ENCODE data around the gene CCDC33.

The CCDC33 gene

DNA sequence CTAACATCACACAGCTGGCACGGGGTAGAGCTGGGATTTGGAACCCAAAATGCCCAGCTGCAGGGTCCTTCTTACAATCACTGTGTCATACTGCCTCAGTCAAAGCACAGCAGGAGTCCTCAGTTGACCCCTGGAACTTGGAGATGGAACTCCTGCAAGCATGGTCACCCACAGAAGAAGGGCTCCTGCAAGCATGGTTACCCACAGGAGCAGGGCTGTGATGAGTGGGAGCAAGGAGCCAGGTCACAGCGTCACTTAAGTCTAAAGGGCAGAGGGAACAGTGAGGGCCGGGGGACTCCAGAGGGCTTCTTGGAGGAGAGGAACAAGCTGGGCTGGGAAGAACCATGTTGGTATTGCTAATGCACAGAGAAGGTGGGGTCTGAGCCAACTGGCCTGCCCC, 24.9 kb downstream of the CCDC33 start:
- no peak for DNase-seq

DNA sequence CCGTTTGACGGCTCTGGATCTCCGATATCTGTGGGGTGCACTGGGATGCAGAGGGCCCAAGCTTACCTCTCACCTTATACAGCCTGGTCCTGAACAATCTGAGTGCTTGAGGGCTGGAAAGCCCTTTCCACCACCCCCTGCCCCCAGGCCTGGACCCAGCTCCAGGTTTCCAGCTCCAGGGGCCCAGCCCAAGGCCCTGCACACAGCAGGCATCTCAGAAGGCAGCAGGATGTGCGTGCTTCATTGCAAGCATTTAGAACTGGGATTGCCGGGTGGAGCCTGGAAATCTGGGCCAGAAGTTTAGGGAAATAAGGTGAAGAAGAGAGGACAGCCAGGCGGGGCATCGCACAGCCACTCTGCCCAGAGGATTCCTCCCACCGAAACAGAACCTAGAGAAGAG, 25.6 kb downstream of the CCDC33 start:
- DNase-seq: no peak

GRCh38 chr15:74262151-74262550, 26.0 kb downstream of the CCDC33 start:
- DNase-seq: no peak

DNA sequence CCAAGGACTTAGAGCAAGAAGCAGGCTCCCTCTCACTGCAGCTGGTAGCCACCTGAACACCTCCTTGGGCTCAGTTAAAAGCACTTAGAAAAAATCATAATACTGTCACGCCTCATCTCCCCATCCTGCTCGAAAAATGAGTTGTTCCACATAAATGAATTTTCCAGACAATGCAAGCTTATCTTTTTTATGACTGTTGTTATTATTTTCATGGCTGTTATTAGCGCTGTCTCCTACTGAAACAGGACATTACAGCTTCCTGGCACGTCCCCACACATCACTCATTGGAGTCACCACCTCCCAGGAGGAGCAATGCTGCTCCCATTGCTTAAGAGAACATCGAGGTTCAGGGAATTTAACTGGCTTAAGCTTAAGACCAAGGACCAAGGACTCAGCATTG, 26.5 kb downstream of the CCDC33 start:
- DNase-seq: no peak

DNA sequence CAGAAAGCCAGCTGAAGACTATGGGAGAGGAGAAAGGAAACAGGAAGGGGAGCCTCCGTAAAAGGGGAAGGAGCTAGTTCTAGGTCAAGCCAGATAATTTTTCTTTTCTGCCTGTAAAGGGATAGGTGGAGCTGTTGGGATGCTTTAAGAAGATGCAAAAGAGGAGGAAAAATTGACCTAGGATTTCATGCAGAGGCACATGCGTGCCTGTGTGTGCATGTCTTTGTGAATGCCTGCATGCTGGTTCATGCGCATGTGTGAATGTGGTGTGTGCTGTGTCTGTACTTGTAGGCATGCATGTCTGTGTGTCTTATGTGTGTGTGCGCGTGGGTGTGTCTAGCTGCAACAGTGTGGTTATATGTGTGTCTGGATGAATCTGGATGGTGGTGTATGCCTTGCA, 27.3 kb downstream of the CCDC33 start:
- DNase-seq: no peak

- DNase-seq: no peak
These were observed 28.0 kb downstream of the CCDC33 start for GRCh38 chr15:74264081-74264501.

- no peak for DNase-seq
These were observed 29.0 kb downstream of the CCDC33 start for GRCh38 chr15:74265046-74265639.

DNA sequence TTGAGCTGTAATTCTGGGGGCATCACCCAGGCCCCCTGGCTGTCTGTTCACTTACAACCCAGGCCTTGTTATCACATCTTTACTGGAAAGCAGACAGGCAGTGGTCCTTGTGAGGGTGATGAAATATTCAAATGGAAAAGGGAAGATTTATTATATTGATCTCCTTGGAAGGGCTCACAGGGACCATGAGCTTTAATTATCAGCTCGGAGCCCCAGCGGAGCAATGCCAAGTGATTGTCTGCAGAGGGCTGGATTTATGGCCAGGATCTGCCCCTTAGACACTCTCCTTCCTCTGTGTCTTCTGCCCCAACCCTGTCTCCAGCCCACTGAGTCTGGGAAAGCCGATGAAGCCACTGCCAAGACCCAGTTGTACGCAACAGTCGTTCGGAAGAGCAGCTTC, 31.9 kb downstream of the CCDC33 start:
- DNase-seq: no peak

- DNase-seq: no peak
These were observed 33.4 kb downstream of the CCDC33 start for GRCh38 chr15:74269362-74270035.

GRCh38 chr15:74270155-74270554, 34.0 kb downstream of the CCDC33 start:
- DNase-seq: no peak

GRCh38 chr15:74270854-74271520, 34.9 kb downstream of the CCDC33 start:
- no peak for DNase-seq

DNA sequence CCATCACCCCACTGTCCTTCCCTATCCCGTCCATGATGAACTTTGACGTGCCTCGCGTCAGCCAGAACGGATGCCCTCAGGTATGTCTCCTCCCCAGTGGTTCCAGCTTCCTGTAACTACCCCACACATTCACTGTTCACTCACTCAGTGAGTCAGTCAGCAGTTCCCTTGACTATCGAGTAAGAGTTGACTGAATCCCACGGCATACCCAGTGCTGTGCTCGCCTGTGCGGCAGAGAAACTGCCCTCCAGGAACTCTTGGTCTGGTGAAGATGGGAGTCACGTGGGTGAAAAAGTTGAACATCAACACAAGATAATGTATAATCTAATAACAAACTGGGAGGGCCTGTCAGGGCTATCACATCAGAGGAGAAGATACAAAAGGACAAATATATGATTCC, 36.7 kb downstream of the CCDC33 start:
- no peak for DNase-seq

DNA sequence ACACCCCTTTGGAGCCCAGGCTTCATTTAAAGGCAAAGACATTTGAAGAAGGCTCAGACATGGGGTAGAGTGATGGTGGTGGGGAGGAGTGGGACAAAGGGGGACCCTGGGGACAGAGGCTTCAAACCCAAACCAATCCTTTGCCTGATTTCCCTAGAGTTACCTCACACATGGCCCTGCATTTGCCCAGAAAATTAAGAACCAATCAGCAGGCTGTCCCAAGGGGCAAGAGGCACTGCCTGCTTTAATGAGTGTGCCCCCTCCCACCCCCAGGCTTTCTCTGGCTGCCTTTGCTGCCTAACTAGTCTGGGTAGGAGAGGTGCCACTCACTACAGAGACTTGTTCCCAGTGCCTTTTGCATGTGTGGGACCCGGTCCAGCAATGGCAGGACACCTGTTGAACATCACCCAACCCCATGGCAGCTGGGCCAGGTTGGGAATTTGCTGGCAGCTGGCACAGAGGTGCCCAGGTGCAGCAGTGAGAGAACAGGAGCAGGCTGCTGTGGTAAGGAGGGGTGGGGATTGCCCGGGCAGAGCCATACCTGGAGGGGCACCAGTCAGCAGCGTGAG, 38.4 kb downstream of the CCDC33 start:
- no peak for DNase-seq

- no peak for DNase-seq
These were observed 39.8 kb downstream of the CCDC33 start for GRCh38 chr15:74275957-74276356.

DNA sequence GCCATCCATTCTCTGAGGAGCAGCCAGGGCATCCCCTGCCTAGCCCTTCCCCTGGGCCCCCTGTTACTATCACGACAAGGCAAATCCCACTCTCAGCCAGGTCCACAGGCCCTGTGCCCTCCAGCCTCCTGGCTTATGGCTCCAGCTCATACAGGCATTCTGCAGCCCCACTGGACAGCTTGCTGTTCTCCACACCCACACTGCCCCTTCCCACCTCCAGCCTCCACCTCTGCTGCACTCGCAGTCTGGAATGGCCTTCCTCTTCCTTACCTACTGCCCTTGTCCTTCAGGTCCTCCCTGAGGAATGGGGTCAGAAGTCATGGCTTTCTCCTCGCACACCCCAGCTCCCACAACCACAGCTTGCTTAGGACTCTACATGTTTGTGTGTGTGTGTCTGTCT, 40.4 kb downstream of the CCDC33 start:
- DNase-seq: no peak

DNA sequence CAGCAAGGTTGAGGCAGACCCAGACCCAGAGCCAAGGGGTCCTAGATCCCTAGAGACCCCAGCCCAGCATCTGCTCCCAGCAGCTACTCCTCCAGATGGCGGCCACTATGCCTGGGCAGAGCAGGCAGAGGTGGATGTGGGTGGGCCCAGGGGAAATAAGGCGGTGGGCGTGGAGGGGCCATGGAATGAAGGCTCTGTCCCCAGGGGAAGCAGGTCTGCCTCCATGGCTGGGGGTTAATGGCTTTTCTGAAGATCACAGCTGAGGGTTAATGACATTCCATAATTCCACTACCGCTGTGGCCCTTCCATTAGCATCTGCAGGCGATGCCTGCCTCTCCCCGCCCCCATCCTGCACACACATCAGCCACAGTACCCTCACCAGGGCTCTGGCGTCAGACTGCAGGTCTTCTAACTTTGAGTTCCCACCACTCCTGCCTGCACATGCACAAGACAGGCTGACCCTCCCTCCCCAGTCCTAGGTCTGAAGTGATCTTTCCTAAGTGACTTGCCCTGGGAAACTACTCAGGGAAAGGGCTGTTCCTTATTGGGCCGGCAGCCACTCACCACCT, 41.2 kb downstream of the CCDC33 start:
- no peak for DNase-seq

DNA sequence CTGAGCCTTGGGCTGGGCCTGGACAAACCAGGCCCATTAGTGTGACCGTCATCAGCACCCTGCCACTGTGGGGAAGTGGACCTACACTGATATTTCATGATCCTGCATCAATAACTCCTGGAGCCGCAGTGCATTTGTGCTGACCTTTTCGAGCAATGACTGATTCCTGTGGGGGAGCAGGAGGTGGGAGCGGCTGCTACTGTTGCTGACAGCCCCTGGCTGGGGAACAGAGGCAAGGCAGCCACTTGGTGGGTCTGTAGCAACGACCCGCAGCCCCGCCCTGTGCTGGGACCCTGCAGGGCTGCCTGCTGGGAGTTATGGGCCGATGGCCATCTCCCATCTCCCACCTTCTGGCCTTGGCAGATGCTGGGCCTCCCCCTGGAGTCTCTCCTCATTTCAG, 42.1 kb downstream of the CCDC33 start:
- DNase-seq: no peak

- DNase-seq: no peak
These were observed 45.3 kb downstream of the CCDC33 start for GRCh38 chr15:74281147-74282133.

DNA sequence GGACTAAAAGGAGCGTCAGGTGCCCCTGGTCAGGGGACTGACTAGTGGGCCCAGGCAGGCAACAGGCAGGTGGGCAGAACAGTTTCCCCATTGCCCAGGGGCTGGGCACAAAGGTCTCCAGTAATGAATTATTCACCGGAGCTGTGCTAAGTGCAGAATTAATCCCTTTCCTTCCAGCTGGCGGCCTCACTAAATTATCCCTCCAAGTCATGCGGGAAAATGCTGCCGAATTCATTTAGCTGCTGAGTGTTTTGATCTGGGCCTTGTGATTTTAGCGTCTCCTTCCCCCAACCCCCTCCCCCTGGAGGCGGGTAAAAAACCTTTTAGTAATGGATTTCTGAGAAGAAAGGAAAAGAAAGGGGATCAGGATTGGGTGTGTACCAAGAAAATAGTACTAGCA, 47.2 kb downstream of the CCDC33 start:
- no peak for DNase-seq

DNA sequence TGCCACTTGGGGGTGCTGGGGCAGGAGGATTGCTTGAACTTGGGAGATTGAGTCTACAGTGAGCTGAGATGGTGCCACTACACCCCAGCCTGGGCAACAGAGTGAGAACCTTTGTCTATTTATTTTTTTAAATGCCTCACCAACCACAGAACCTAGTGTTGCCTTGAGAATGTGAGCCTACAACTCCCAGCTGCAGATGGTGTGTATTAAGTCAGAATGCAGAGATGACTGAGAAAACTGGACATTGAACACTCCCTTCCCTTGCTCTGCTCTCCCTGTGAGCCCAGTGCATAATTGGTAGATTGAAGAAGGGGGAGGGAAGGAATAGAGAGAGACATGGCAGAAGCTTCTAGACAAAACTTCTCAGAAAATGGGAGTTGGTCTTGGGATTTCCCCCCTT, 53.5 kb downstream of the CCDC33 start:
- no peak for DNase-seq

DNA sequence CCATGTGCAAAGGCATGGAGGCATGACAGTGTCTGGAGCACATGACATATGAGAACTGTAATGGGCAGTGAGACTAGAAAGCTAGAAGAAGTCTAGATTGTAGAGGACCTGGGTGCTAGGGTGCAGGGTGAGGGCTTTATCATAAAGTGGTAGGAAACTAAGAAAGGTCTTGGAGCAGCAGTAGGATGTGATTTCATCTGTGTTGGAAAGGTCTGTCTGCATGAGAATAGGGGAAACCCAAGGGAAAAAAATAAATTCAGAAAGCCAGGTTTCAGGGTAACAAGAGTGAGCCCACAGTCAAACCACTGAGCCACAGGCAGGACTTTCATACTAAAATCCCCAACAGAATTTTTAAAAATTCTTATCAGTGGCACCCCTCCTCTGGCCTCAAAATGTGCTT, 54.5 kb downstream of the CCDC33 start:
- DNase-seq: no peak
